ENCODE results near the gene SCYL1. TPM values are rescaled to one million over a fixed set of nuclear protein-coding genes. Genes with fewer than 3 reads are reported as not detected.

Gene SCYL1
- total RNA-seq, 2 donors from 2014 or later: 59.2 to 84.1 TPM

- no peaks in the 10 kb centered on the region for H3K9me3 ChIP-seq
- intact Hi-C loops (cut with DNase I): no loop called here
- H3K27me3 ChIP-seq: no peaks in the 10 kb centered on the region
- H3K27ac ChIP-seq: no peak overlapping the region
- TF ChIP-seq CTCF (IDR thresholded peaks at IDR 0.05): no peak
- H3K9ac ChIP-seq (ENCODE audit: low read depth in 2 of 2, low read length in 2 of 2): peak overlapping the region in 1 of 2 donors; percentile 18
- DNase-seq: no peak
- peaks cover 7% of the 10 kb centered on the region for H3K36me3 ChIP-seq
- no peak overlapping the region for H3K4me3 ChIP-seq
- H3K4me1 ChIP-seq: no peaks in the 10 kb centered on the region
Measured at GRCh38 chr11:65586247-65586630, 61.4 kb downstream of the SCYL1 start.

- no peak overlapping the region for H3K4me3 ChIP-seq
- no peaks in the 10 kb centered on the region for H3K4me1 ChIP-seq
- H3K27ac ChIP-seq: no peak overlapping the region
Measured at GRCh38 chr11:65586676-65587075, 61.8 kb downstream of the SCYL1 start.

More at GRCh38 chr11:65586676-65587075, 61.8 kb downstream of the SCYL1 start:
- no peak for TF ChIP-seq CTCF (IDR thresholded peaks at IDR 0.05)
- intact Hi-C loops (cut with DNase I): no loop called here
- DNase-seq: no peak
- peaks cover 5% of the 10 kb centered on the region for H3K36me3 ChIP-seq
- H3K9me3 ChIP-seq: no peaks in the 10 kb centered on the region
- H3K9ac ChIP-seq (ENCODE audit: low read depth in 2 of 2, low read length in 2 of 2): peak overlapping the region in 1 of 2 donors; percentile 18
- no peaks in the 10 kb centered on the region for H3K27me3 ChIP-seq

Other genes with a start within 250 kb of the SCYL1 start
- 10 to 100 TPM in 1 of 2 donors, 1 to 10 TPM in 1; 7.8 to 28.3 TPM for gene CDC42EP2, start 210.2 kb upstream of the SCYL1 start, total RNA-seq
- gene DPF2, start 191.2 kb upstream of the SCYL1 start, total RNA-seq: 10 to 100 TPM; 35.0 to 48.0 TPM
- gene TIGD3, start 170.3 kb upstream of the SCYL1 start, total RNA-seq: under 1 TPM; 0.48 to 0.77 TPM
- 1 to 10 TPM; 4.4 to 6.9 TPM for gene SLC25A45, start 142.4 kb upstream of the SCYL1 start, total RNA-seq
- gene FRMD8, start 138.4 kb upstream of the SCYL1 start, total RNA-seq: 10 to 100 TPM; 30.7 to 43.9 TPM
- gene NEAT1, start 102.3 kb upstream of the SCYL1 start, total RNA-seq: 100 to 1,000 TPM; 269 to 502 TPM
- gene MALAT1, start 26.0 kb upstream of the SCYL1 start, total RNA-seq: 1,000 to 10,000 TPM; 4,716 to 6,071 TPM
- 10 to 100 TPM; 27.3 to 31.1 TPM for gene LTBP3, start 33.3 kb downstream of the SCYL1 start, total RNA-seq
- 10 to 100 TPM; 16.6 to 30.8 TPM for gene ZNRD2, start 45.4 kb downstream of the SCYL1 start, total RNA-seq
- gene FAM89B, start 47.5 kb downstream of the SCYL1 start, total RNA-seq: 10 to 100 TPM; 27.4 to 32.2 TPM
- gene EHBP1L1, start 51.0 kb downstream of the SCYL1 start, total RNA-seq: 10 to 100 TPM; 58.5 to 78.5 TPM
- under 1 TPM; 0.40 to 0.69 TPM for gene KCNK7, start 70.7 kb downstream of the SCYL1 start, total RNA-seq
- gene MAP3K11, start 89.1 kb downstream of the SCYL1 start, total RNA-seq: 100 to 1,000 TPM in 1 of 2 donors, 10 to 100 TPM in 1; 92.7 to 102 TPM
- gene PCNX3, start 90.7 kb downstream of the SCYL1 start, total RNA-seq: 10 to 100 TPM; 41.5 to 72.4 TPM
- gene SIPA1, start 113.0 kb downstream of the SCYL1 start, total RNA-seq: 10 to 100 TPM; 21.0 to 33.0 TPM
- 10 to 100 TPM; 58.7 to 68.3 TPM for gene RELA, start 137.8 kb downstream of the SCYL1 start, total RNA-seq
- 10 to 100 TPM; 65.3 to 83.4 TPM for gene KAT5, start 187.2 kb downstream of the SCYL1 start, total RNA-seq
- 10 to 100 TPM; 26.1 to 58.1 TPM for gene RNASEH2C, start 195.7 kb downstream of the SCYL1 start, total RNA-seq

Data from colonic mucosa (tissue), 4 donors.